B cell (primary cell): Measurements from ENCODE around the gene RAB11FIP3.

Experiments used
- CTCF ChIP-seq: fragments of 200-600 bp; IDR thresholded peaks from one replicate; pipeline ENCODE4 v1.8.0; 2022; ENCODE audit warnings: antibody characterized with exemption, mild to moderate bottlenecking
- EZH2 ChIP-seq: IDR thresholded peaks from 2 replicates; pipeline ENCODE4 v1.6.1; 2012; ENCODE audit warnings: borderline replicate concordance, low read depth, mild to moderate bottlenecking, moderate library complexity, low read length; ENCODE audit not compliant: insufficient read depth, poor library complexity, severe bottlenecking

GRCh38 chr16:477301-478157, 52.1 kb downstream of the RAB11FIP3 start:
- TF ChIP-seq CTCF (no peak), EZH2 (no peak)
